Peyer's patch (tissue), 4 donors: ENCODE measurements around the gene PNPLA1. TPM values are rescaled to one million over a fixed set of nuclear protein-coding genes. Genes with fewer than 3 reads are reported as not detected.
A peak's percentile ranks its signal among the peaks of the same experiment; 100 is the strongest.

Source experiments
- DNase-seq, 3 donors: peaks; one replicate each; pipeline ENCODE4 v3.0.0-alpha.2; 2017 to 2019
- H3K27ac ChIP-seq, 4 donors: fragments of 200-600 bp; sonication (generic); one replicate each; pipeline ENCODE4 v1.5.1; 2016 to 2019
- H3K27me3 ChIP-seq, 2 donors: fragments of 200-600 bp; sonication (generic); one replicate each; pipeline ENCODE4 v1.5.1; 2019
- H3K36me3 ChIP-seq, 3 donors: fragments of 200-600 bp; sonication (generic); one replicate each; pipeline ENCODE4 v1.5.1; 2016 to 2019
- H3K4me1 ChIP-seq, 4 donors: fragments of 200-600 bp; sonication (generic); one replicate each; pipeline ENCODE4 v1.5.1; 2016 to 2019
- H3K4me3 ChIP-seq, 4 donors: fragments of 200-600 bp; sonication (generic); 1 replicate in 3 of 4; 2 replicates in 1 of 4; pipeline ENCODE4 v1.5.1; 2016 to 2019; ENCODE audit warnings: mild to moderate bottlenecking in 1 of 4
- H3K9me3 ChIP-seq, 4 donors: fragments of 200-600 bp; sonication (generic); one replicate each; pipeline ENCODE4 v1.5.1; 2016 to 2019; ENCODE audit warnings: mild to moderate bottlenecking in 1 of 4
- CTCF ChIP-seq, 6 experiments: fragments of 450-650 bp in 4 of 6; fragments of 200-600 bp in 2 of 6; sonication (generic) in 1 of 6; IDR thresholded peaks; one replicate each; pipeline ENCODE4 v1.5.1; 2017 to 2019; ENCODE audit warnings: antibody characterized with exemption in 6 of 6, mild to moderate bottlenecking in 3 of 6, moderate library complexity in 1 of 6
- POLR2A ChIP-seq, 2 donors: fragments of 450-650 bp; IDR thresholded peaks; one replicate each; pipeline ENCODE4 v1.5.1; 2017; ENCODE audit warnings: antibody characterized with exemption in 2 of 2, mild to moderate bottlenecking in 2 of 2, moderate library complexity in 2 of 2
- total RNA-seq, 4 donors: library from RNA; depleted of rRNA; stranded (reverse); fragments of >200 nt; gene quantifications; one replicate each; pipeline ENCODE4 v1.1.0, GENCODE V29; 2016

PNPLA1 gene
- total RNA-seq, 4 donors from 2014 or later, result 1.3 to 4.0 (median 3.0) TPM; not detected in 1

- no peaks in the 10 kb centered on the region for H3K9me3 ChIP-seq
- H3K27ac ChIP-seq, result no peak overlapping the region
- DNase-seq, result no peak
- H3K4me1 ChIP-seq, result peaks cover 0 to 5% (median 0%) of the 10 kb centered on the region in 4 donors
- H3K36me3 ChIP-seq, result no peaks in the 10 kb centered on the region
- H3K27me3 ChIP-seq, result no peaks in the 10 kb centered on the region
- H3K4me3 ChIP-seq, result no peak overlapping the region
- no peak for TF ChIP-seq POLR2A (IDR thresholded peaks at IDR 0.05)
- no peak for TF ChIP-seq CTCF (IDR thresholded peaks at IDR 0.05)
Measured at GRCh38 chr6:36242626-36243025, 27.2 kb upstream of the PNPLA1 start.

- TF ChIP-seq CTCF (IDR thresholded peaks at IDR 0.05), result no peak
- TF ChIP-seq POLR2A (IDR thresholded peaks at IDR 0.05), result no peak
- H3K36me3 ChIP-seq, result no peaks in the 10 kb centered on the region
- peaks cover 0 to 5% (median 0%) of the 10 kb centered on the region in 4 donors for H3K4me1 ChIP-seq
- H3K4me3 ChIP-seq, result no peak overlapping the region
- H3K27me3 ChIP-seq, result no peaks in the 10 kb centered on the region
- DNase-seq, result no peak
- no peaks in the 10 kb centered on the region for H3K9me3 ChIP-seq
- H3K27ac ChIP-seq, result no peak overlapping the region
Measured at GRCh38 chr6:36243562-36244212, 26.2 kb upstream of the PNPLA1 start.

GRCh38 chr6:36244641-36245280 lies 25.1 kb upstream of the PNPLA1 start:
- DNase-seq, result no peak
- no peak overlapping the region for H3K4me3 ChIP-seq
- H3K27ac ChIP-seq, result no peak overlapping the region
- H3K27me3 ChIP-seq, result no peaks in the 10 kb centered on the region
- H3K4me1 ChIP-seq, result peaks cover 0 to 5% (median 0%) of the 10 kb centered on the region in 4 donors
- no peaks in the 10 kb centered on the region for H3K36me3 ChIP-seq
- no peaks in the 10 kb centered on the region for H3K9me3 ChIP-seq
- TF ChIP-seq POLR2A (IDR thresholded peaks at IDR 0.05), result no peak
- TF ChIP-seq CTCF (IDR thresholded peaks at IDR 0.05), result no peak

GRCh38 chr6:36245572-36246061 lies 24.2 kb upstream of the PNPLA1 start:
- Histone ChIP-seq H3K27ac (no peak overlapping the region), H3K27me3 (no peaks in the 10 kb centered on the region), H3K36me3 (no peaks in the 10 kb centered on the region), H3K4me3 (no peak overlapping the region), H3K4me1 (peaks cover 0 to 5% (median 0%) of the 10 kb centered on the region in 4 donors), H3K9me3 (no peaks in the 10 kb centered on the region)
- DNase-seq, result peak in 2 of 3 donors; percentile 59 to 64
- TF ChIP-seq POLR2A (IDR thresholded peaks at IDR 0.05) (no peak), CTCF (IDR thresholded peaks at IDR 0.05) (peak in 4 of 6 experiments; percentile 9 to 50 (median 38))

GRCh38 chr6:36246506-36247268 lies 23.2 kb upstream of the PNPLA1 start:
- Histone ChIP-seq H3K36me3 (no peaks in the 10 kb centered on the region), H3K4me3 (no peak overlapping the region), H3K27me3 (no peaks in the 10 kb centered on the region), H3K9me3 (no peaks in the 10 kb centered on the region), H3K4me1 (peaks cover 0 to 5% (median 0%) of the 10 kb centered on the region in 4 donors), H3K27ac (no peak overlapping the region)
- DNase-seq, result no peak
- TF ChIP-seq CTCF (IDR thresholded peaks at IDR 0.05) (no peak), POLR2A (IDR thresholded peaks at IDR 0.05) (no peak)
